NT2/D1 (cell line): Measurements from ENCODE around the gene CD9.

Source experiments
- SUZ12 ChIP-seq: IDR thresholded peaks from 2 replicates; pipeline ENCODE4 v1.6.1; 2011; ENCODE audit not compliant: insufficient read length, insufficient read depth; ENCODE audit errors: extremely low read depth
- YY1 ChIP-seq: IDR thresholded peaks from 2 replicates; pipeline ENCODE4 v1.6.1; 2011; ENCODE audit not compliant: insufficient read length, insufficient read depth

DNA sequence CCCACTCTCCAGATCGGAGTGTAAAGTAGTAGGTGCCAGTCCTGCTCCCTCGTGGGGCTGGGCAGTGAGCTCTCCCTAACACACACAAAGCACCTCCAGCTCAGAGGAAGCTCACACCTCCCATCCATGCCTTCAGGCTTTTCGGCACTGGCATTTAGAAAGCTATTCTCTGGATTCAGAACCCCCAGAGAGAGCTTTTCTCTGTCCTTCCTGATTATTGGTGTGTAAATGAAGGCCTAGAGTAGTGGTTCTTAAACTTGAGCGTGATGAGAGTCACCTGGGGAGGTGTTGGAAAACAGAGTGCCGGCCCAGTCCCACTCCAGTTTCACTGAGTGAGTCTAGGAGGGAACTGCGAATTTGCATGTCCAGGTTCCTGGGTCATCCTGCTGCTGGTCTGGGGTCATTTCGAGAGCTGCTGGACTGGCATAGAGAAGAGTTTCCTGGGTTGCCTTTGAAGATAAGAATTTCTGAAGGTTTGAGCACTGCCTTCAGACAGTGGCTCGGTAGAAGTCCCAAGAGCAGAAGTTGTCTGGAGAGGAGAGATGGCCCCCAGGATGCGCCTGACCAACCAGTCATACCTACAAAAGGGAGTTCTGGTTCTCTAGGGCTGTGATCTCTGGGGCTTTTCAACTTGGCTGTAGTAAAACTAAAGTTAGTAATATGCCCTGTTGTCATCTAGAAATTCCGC, 15.1 kb downstream of the CD9 start:
- no peak for TF ChIP-seq YY1
- TF ChIP-seq SUZ12: no peak
